Measurements from ENCODE around the gene ZBTB12.
A peak's percentile ranks its signal among the peaks of the same experiment; 100 is the strongest.
"Not testable (repeated sequence)": the region's sequence is repeated elsewhere in the genome, so short reads cannot be mapped to it uniquely, and the experiment has no call there.

ZBTB12 gene

GRCh38 chr6:31860349-31860748 is 41.5 kb downstream of the ZBTB12 start:
- no peak for DNase-seq
- no peak for TF ChIP-seq CTCF (IDR thresholded peaks at IDR 0.05; ENCODE audit: low read depth, low read length)
- Histone ChIP-seq H3K4me3 (ENCODE audit: low read depth, low read length) (no peak overlapping the region), H3K27me3 (ENCODE audit: insufficient read depth, low read depth, severe bottlenecking) (no peaks in the 10 kb centered on the region), H3K36me3 (peaks cover 39% of the 10 kb centered on the region), H3K9me3 (ENCODE audit: severe bottlenecking) (no peaks in the 10 kb centered on the region), H3K27ac (no peak overlapping the region)

DNA sequence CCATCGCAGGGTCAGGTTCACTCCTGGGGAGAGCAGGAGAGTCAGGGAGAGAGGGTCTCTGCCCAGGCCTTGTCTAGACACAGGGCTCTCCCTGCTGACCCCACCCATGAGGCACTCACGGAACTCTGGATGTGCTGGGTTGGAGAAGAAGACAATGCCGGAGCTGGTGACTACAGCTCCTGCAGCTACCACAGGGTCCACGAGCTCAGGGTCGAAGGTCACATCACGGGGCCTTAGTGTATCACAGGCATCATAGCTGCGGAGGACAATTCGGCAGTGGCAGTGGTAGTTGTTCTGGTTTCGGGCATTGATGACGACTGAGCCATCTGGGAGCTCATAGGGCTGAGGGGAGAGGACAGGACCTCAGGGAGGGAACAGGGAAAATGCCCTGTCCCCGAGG is 42.0 kb downstream of the ZBTB12 start:
- no peak overlapping the region for H3K4me3 ChIP-seq (ENCODE audit: low read depth, low read length)
- peaks cover 41% of the 10 kb centered on the region for H3K36me3 ChIP-seq
- H3K9me3 ChIP-seq (ENCODE audit: severe bottlenecking) = peaks cover 2% of the 10 kb centered on the region
- H3K27ac ChIP-seq = no peak overlapping the region
- TF ChIP-seq CTCF (IDR thresholded peaks at IDR 0.05; ENCODE audit: low read depth, low read length) = no peak
- H3K27me3 ChIP-seq (ENCODE audit: insufficient read depth, low read depth, severe bottlenecking) = no peaks in the 10 kb centered on the region
- DNase-seq = no peak

DNA sequence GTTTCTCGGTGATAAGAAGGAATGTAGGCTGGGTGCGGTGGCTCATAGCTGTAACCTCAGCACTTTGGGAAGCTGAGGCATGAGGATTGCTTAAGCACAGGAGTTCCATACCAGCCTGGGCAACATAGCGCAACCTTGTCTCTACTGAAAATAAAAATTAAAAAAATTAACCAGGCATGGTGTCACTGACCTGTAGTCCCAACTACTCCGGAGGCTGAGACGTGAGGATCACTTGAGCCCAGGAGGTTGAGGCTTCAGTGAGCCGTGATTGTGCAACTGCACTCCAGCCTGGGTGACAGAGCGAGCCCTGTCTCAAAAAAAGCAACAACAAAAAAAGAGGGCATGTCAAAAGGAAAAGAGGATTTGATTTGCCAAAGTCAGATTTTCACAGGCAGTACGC is 43.2 kb downstream of the ZBTB12 start:
- no peak for TF ChIP-seq CTCF (IDR thresholded peaks at IDR 0.05; ENCODE audit: low read depth, low read length)
- DNase-seq = no peak
- Histone ChIP-seq H3K27me3 (ENCODE audit: insufficient read depth, low read depth, severe bottlenecking) (no peaks in the 10 kb centered on the region), H3K4me3 (ENCODE audit: low read depth, low read length) (no peak overlapping the region), H3K9me3 (ENCODE audit: severe bottlenecking) (peaks cover 2% of the 10 kb centered on the region), H3K36me3 (peaks cover 41% of the 10 kb centered on the region), H3K27ac (no peak overlapping the region)

- not testable (repeated sequence) for H3K27me3 ChIP-seq (ENCODE audit: insufficient read depth, low read depth, severe bottlenecking); H3K4me3 ChIP-seq (ENCODE audit: low read depth, low read length); H3K27ac ChIP-seq; H3K9me3 ChIP-seq (ENCODE audit: severe bottlenecking); DNase-seq
- H3K36me3 ChIP-seq = peaks cover 43% of the 10 kb centered on the region
Measured at GRCh38 chr6:31857774-31858173, 44.1 kb downstream of the ZBTB12 start.

GRCh38 chr6:31851980-31852718 is 49.7 kb downstream of the ZBTB12 start:
- H3K27me3 ChIP-seq (ENCODE audit: insufficient read depth, low read depth, severe bottlenecking); H3K4me3 ChIP-seq (ENCODE audit: low read depth, low read length); DNase-seq: not testable (repeated sequence)
- H3K36me3 ChIP-seq = peaks cover 15% of the 10 kb centered on the region
- 0 out of 2 replicates have a peak overlapping the region, but pooled peaks have one; percentile 5 for H3K27ac ChIP-seq
- peaks cover 11% of the 10 kb centered on the region for H3K9me3 ChIP-seq (ENCODE audit: severe bottlenecking)

DNA sequence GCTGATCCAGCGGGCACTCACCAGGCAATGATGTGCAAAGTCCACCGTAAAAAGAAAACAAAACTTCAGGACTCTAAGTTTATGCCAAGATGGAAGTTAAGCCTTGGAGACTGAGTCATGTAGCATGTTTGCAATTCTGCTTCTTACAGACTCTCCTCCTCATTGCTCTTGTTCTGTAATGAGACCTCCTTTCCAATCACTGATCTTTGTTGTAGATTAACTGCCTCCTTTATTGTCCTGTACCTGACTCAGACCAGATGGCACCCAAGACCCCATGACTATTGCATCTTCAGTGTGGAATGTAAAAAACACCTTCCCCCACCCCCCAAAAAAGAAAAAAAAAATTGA is 50.4 kb downstream of the ZBTB12 start:
- Histone ChIP-seq H3K4me3 (ENCODE audit: low read depth, low read length) (no peak overlapping the region), H3K27ac (0 out of 2 replicates have a peak overlapping the region, but pooled peaks have one; percentile 5), H3K36me3 (peaks cover 12% of the 10 kb centered on the region), H3K9me3 (ENCODE audit: severe bottlenecking) (peaks cover 11% of the 10 kb centered on the region), H3K27me3 (ENCODE audit: insufficient read depth, low read depth, severe bottlenecking) (no peaks in the 10 kb centered on the region)
- no peak for DNase-seq
- TF ChIP-seq CTCF (IDR thresholded peaks at IDR 0.05; ENCODE audit: low read depth, low read length) = no peak
